ENCODE measurements around the gene CUBN. TPM values are rescaled to one million over a fixed set of nuclear protein-coding genes. Genes with fewer than 3 reads are reported as not detected.

The CUBN gene
- total RNA-seq, 2 experiments from 2014 or later, result 0.19 to 0.59 TPM

- POLR2A ChIA-PET, result no interaction called here
- CTCF ChIA-PET, result no interaction called here
These were observed 342.2 kb downstream of the CUBN start for GRCh38 chr10:16787361-16787791.

GRCh38 chr10:16780338-16780880, 349.2 kb downstream of the CUBN start:
- CTCF ChIA-PET, result no interaction called here
- POLR2A ChIA-PET, result interaction anchor here (0.6 kb wide), 1 partner anchor 32 kb away, joined by 3 read pairs; no protein-coding TSS in a partner anchor

GRCh38 chr10:16779384-16779915, 350.2 kb downstream of the CUBN start:
- ChIA-PET CTCF (no interaction called here), POLR2A (no interaction called here)

GRCh38 chr10:16777473-16778370, 351.9 kb downstream of the CUBN start:
- CTCF ChIA-PET, result interaction anchor here (0.7 to 1.1 kb wide), 3 partner anchors 9 to 877 kb away, joined by 3 to 5 read pairs (median 3); no protein-coding TSS in a partner anchor
- POLR2A ChIA-PET, result interaction anchor here (0.7 kb wide), 1 partner anchor 258 kb away, joined by 15 read pairs; no protein-coding TSS in a partner anchor

- POLR2A ChIA-PET, result no interaction called here
- CTCF ChIA-PET, result interaction anchor here (1.1 kb wide), 1 partner anchor 121 kb away, joined by 3 read pairs; no protein-coding TSS in a partner anchor
These were observed 352.7 kb downstream of the CUBN start for GRCh38 chr10:16776896-16777295.

Other genes with a start within 250 kb of the CUBN start
- 1 to 10 TPM; 7.1 to 9.0 TPM for gene TRDMT1, start 71.9 kb upstream of the CUBN start, total RNA-seq
- 100 to 1,000 TPM; 845 to 860 TPM for gene VIM, start 98.4 kb upstream of the CUBN start, total RNA-seq

Data from activated CD8-positive, alpha-beta memory T cell treated with anti-CD3 and anti-CD28 coated beads for 36 hours (primary cell).